A204.1 (cell line): ENCODE results near the gene CPNE5.

Experiments
- FAIRE-seq: peaks from 2 replicates; lab custom pipeline; 2012; peaks lifted over from hg19 to GRCh38; lab: Jason Lieb, UNC

Gene CPNE5

DNA sequence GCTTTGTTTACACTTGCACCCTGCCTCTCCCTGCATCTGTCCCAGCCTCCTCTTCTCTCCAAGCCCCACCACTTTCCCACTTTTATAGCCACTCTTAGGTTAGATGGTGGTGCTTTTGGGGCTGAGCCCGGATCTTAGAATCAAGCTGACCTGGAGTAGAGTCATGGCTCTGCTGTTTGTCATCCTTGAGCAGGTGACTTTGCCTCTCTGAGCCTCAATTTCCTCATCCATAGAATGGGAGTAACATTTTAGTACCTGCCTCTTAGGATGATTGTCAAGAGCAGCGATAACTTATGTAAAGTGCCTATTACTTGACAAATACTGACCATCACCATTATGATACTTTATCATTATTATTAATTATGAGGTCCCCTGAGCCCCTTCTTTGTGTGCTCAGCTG is 48.2 kb downstream of the CPNE5 start:
- no peak for FAIRE-seq

DNA sequence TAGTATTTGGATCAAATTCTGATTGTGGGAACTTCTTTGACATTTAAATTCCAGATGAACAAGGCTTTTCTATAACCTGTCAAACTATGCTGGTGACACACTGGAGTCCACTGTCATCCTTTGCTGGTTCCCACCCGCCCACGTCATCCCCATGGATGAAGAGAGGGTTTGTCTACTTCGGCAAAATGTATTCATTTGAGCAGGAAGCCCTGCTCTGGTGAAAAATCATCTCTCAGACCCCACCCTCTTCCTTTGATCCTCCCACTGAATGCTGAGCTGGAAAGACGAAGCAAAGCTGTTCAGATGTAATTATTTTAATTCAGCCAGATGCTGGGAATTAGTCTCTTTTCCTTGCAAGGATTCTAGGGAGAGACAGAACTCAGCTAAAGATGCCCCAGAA is 50.5 kb downstream of the CPNE5 start:
- no peak for FAIRE-seq

DNA sequence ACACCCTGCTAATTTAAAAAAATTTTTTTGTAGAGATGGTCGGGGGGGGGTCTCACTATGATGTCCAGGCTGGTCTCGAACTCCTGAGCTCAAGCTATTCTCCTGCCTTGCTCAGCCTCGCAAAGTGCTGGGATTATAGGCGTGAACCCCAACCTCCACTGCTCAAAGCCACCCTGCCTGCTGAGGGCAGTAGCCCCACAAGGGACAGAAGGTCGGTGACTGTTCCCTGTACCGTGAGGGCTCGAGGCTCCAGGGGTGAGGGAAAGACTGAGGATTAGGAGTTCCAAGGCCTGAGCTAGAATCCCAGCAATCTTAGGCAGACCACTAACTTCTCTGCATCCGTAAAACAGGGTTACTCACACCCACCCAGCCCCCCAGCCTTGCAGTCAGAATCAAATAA is 51.1 kb downstream of the CPNE5 start:
- FAIRE-seq = no peak

DNA sequence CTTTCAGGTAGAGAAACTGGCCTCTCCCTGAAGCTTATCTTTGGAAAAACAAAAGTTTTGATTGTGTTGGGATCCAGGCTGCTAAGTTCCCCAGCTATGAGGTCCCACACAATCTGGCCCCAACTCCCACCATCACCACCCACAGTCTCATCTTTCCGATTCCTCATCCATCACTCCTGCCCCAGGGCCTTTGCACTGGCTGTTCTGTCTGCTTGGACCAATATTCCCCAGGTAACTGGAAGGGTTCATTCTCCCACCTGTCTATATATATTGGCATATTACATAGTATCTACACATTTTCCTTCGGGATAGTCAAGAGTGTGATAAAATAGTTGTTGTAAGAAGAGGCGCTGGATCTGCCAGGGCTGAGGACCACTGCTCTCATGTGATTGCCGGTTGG is 52.0 kb downstream of the CPNE5 start:
- FAIRE-seq = no peak

DNA sequence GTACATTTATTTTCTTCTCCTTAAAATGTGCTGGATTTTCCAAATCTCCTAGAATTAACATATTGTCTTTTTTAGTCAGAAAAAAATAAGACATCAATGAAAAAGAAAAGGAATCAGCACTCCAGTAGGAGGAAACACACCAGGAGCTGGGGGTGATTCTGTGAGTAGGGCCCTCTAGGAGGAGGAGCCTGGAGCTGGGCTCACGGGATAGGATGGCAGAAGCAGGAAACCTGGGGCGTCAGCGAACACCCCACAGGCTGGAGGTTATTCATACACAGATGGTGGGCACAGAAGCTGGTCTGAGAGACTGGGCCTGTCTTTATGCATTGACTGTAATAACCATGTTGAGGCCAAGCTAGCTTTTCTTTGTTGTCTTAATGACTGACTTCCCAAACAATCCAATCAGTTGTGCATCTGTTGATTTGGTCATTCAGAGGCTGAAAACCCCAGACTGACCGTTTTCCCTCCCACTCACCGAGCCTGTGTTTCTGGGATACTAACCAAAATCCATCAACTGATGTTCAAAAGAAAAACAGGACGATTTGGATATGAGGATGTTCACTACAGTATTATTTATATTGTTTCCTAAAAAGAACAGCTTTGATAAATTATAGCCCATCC is 53.1 kb downstream of the CPNE5 start:
- FAIRE-seq = no peak

DNA sequence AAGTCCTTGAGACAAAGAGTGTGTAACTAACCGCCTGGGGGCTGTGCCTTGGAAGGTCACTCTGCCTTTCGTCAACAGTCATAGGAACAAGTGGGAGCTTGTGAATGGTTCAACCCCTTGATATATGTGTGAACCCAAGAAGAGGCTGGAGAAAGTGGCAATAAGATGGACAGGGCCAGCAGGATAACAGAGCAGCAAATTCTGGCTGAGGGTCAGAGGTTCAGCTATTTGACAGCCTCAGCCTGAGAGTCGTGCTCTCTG is 54.9 kb downstream of the CPNE5 start:
- no peak for FAIRE-seq

DNA sequence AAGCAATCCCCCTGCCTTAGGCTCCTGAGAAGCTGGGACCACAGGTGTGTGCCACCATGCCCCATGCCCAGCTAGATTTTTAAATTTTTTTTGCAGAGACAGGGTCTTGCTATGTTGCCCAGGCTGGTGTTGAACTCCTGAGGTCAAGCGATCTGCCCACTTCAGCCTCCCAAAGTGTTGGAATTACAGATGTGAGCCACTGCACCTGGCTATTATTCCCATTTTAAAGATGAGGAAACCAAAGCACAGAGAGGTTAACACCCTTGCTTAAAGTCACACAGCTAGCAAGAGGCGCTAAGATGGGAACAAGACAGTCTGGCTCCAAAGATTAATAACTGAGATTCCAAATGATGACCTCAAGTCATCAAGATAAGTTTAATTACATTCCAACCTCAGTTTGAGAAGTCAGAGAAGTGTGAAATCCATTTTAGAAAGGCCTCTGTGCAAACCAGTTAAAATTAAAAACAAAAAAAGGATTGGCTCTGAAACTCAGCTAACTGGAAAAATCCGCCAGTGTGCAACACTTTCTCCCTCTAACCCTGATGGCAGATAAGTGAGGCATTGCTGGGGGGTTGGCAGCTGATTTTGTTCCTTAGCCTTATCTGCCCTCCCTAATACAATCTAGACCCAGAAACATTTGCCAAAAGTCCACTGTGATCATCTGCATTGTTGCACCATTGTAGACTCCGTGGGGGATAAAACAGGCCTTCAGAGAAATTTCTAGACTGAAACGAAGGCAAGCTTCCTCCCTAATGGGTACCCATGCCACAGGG is 55.5 kb downstream of the CPNE5 start:
- FAIRE-seq = no peak

DNA sequence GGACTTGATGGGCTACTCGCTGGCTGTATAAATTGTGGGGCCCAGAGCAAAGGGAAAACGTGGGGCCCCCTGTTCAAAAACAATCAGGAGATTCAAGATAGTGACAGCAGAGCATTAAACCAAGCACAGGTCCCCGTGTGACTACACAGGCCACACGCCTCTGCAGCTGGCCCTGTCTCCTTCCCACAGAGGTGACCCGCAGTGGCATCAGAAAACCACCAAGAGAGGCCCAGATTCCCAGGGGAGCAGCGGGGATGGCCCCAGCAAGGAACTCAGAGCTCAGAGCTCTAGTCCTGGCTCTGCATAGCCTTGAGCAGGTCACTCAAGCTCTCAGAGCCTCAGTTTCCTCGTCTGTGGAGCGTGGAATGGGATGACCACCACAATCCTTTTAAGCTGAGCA is 57.6 kb downstream of the CPNE5 start:
- FAIRE-seq = no peak

DNA sequence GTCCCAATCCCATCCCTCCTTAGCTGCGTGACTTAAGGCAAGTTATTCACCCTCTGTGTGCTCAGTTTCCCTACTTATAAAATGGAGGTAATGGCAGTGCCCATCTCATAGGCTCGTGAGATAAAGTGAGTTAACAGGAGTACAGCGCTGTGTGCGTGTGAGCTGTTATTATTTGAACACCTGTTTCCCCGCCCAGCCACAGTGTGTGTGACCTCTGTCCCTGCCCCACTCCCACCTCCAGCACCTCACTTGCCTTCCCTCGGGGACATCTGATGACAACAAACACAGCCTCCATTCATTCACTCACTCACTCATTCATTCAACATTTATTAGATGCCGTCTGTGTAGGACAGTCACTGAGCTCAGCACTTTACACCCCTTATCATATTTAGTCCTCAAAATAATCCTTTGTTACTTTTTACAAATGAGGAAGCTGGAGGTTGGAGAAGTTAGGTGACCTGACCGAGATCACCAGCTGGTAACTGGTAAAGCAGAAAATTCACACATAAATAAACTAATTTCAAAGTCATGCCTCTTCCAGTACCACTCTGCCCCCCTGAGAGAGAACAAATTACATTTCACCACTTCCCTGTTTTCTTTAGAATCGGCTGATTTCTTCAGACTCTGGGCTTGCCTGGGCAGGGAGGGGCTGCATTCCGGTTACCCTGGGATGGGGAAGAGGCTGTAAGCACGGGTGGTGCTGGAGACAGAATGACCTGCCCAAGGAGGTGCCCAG is 58.6 kb downstream of the CPNE5 start:
- no peak for FAIRE-seq

DNA sequence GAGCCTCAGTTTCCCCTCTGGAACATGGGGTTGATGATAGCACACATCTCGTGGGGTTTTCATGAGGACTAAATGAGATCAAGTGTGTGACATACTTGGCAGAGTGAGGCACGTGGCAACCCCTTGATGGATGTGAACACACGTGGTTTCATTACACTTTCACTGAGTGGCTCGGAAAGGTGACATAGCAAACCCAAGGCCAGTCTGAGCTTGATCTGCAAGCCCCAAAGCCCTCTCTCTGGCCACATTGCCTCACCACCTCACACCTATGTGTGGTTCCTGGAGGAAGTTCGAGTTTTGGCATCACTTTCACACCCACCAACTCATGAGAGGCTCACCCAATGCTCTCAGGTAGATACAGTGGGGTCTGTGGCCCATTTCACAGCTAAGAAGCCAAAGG is 60.0 kb downstream of the CPNE5 start:
- FAIRE-seq = no peak

DNA sequence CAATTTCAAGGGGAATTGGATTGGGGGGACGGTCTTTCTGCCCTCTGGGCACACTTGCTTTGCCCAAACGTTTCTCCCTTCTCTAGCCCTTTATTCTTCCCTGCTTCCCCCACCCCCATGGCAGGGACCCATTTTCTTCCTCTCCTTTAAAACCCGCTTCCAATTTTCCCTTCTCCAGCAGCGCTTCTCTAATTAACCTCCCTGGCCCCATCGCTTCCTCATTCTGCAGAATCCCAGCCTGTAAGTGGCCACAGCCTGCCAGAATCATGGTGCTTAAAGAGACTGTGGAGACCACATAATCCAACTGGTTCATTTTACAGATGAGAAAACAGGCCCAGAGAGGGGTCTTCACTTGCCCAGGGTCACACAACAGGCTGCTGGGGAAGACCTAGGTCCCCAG is 61.4 kb downstream of the CPNE5 start:
- FAIRE-seq = no peak

DNA sequence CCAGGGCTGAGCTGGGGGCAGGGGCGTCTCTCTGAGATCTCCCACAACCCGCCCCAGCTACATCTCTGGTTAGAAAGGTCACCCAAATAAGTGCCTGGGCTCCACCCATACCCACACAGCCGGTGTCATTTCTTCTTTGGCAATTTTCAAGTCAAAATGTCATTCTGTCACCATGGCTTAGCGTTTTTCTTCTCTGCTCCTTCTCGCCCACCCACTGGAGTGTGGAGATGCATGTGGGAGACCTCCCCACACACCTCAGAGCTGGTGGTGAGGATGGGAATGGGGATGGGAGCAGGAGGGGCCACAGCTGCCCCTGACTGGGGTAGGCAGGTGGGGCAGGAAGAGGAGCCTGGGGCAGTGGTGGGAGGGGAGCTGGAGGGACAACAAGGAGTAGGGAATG is 63.1 kb downstream of the CPNE5 start:
- no peak for FAIRE-seq

DNA sequence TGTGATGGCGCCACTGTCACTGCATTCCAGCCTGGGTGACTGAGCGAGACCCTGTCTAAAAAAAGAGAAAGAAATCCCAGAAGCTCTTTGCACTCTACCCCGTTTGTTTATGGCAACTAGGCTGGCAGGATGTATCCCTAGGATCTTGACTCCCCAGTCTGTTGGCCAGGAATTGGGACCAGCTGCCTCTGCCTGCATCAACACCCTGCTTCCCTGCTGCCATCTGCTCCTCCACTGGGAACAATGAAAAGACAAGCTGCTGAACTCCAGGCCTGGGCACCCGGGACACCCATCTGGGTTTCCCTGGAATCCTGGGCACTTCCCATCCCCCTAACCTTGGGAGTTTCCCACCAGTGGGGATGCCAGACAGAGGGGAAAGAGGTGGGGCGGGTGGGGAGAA is 64.9 kb downstream of the CPNE5 start:
- FAIRE-seq = no peak

DNA sequence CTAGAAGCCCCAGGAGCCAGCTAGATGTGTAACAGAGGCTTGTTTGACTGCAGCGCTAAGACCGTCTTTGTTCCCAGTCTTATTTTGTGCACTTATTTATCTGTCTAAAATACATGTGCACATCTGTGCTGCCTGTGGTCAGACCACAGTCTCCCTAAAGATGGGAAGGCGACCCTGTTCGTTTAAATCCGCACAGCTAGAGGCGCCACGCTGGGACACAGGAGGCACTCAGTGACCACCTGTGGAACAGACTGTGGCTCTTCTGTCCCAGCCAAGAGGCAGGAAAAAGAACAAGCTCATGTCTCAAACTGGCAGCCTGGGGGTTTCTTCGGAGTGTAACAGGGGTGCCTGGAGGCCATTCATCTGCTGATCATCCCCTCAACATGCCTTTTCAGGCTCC is 66.8 kb downstream of the CPNE5 start:
- FAIRE-seq = no peak

DNA sequence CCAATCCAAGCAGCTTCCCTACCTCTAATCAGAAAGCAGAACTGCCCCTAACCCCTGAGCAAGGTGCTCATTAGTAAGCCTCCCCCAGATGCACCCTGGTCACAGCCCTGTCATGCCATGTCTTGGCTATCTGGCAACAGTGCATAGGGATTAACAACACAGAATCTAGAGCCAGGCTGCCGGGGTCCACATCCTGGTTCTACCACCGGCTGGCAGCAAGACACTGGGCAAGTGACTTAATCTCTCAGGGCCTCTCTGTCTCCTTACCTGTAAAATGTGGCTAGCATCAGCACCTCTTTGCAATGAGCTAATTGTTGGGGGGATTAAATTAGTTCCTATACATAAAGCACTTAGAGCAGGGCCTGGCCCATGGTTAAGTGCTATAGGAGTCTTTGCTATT is 68.1 kb downstream of the CPNE5 start:
- FAIRE-seq = no peak

DNA sequence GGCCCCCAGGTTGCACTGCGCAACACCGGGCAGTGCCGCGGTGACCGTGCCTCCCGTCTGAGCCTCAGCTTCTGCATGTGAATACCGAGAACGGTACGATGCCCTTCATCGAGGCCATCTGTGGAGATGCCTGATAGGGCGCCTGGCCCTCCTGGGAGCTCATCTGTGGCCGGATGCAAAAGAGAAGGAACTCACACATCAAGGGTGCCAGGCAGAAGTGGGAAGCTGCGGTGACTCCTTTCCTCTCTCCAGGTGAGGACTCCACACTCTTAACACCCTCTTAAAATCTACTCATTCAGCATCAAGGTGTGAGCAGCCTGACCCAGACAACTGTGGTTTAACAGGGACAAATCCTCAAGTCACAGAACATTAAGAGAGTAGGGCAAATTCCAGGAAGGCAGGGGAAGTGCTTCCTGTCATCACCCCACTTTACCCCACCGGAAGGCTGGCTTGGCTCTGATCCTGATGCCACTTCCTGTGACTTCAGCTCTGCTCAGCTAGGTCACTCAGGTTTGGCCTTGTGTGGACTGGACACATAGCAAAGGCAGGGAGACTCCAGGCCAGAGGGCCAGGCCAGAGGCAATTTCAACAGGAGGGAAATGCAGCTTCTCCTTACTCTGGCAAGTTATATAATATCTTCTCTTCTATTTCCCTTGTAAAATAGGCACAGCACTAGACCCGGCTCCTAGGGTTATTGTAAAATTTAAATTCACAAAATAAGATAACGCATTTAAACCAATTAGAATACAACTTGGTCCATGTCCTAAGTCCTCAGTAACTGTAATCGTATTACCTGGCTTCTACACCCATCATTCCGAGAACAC is 69.4 kb downstream of the CPNE5 start:
- no peak for FAIRE-seq

DNA sequence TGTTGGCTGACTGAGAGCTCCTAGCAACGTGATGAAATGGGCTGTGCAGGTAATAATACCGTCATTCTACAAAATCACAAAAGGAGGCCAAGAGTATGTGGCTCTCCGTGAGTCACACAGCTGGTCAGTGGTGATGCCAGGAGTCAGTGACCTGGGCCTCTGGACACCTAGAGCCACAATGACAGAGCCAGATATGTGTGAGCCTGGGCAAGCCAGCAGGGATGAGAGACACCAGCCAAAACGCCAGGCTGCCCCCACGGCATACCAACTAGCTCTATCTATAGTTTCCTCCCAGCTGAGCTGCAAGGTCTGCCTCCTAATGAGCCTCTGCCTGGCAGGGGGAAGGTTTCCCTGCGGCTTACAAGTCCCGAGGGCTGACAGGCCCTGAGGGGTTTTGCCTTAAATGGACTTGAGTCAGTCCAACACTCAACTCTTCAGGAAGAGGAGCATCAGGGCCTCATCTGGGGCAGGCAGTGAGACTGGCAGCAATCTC is 70.0 kb downstream of the CPNE5 start:
- FAIRE-seq = no peak

DNA sequence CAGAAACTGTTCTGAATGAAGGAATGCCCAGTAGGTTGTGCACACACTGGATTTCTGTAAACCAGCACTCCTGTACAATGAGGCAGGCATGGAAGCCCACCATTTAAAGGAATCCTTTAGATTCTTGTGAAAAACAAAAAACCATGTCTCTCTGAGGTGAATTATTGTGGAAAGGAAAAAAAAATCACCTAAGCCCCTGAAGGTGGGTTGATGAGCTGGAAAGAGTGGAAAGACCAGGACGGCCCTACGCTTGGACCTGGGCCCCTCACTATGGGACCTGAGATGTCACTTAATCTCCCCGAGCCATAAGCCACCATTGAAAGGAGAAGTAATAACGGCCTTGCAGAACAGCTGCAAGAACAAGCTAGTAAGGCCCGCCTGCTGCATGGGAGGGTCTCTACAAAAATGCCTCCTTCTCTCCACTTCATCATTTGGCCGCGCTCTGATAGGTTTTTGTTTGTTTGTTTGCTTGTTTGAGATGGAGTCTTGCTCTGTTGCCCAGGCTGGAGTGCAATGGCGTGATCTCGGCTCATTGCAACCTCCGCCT is 72.8 kb downstream of the CPNE5 start:
- FAIRE-seq = no peak

DNA sequence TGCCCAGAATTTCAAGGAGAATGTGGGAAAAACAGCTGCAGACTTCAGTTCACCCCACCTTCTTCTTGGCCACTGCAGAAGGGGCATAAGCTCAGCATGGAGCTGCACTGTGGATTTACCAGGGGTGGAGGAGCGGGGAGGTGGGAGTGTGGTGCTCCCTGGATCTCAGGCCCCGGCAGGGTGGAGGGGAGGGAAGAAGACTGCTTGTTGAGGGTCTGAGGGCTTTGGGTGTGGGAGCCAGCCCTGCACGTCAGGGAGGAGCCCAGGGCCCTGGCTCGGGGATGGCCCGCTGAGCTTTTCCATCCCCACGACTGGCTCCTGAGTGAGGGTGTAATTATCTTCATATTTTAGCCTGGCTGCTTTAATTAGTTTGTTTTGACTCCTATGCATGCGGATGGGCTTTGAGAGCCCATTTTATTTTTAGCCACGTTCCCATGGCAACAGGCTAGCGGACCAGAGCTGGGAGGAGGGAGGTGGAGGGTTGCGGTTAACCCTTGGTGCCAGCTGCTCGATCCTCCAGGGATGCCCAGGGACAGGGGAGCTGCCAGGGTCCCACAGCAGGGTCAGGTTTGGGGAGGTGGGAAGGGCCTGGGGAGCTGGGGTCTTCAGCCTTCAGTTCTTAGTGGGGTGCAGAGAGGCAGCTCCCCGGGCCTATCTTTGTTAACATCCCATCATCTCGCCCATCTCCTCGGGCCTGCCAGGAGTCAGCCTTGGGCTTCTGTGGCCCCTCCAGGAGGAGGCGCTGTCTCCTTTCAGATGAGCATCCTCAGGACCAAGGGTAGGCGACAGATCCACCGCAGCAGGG is 73.4 kb downstream of the CPNE5 start:
- FAIRE-seq = no peak

DNA sequence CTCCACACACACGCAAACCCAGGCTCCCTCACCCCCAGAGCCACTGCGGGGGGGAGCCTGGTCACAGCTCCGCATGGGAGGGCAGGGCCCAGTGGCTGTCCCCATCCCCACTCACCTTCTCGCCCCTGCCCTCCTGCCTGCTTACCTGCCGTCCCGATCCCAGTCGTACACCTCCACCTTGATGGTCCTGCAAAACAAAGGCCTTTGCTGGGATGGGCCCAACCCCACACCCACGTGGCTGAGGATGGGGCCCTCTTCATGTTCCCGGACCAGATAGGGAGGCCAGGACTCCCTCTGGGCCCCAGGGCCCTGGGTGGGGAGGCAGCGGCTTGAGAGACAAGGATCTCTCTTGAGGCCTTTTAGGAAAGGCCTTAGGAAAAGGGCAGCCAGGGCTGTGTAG is 74.1 kb downstream of the CPNE5 start:
- FAIRE-seq = no peak

DNA sequence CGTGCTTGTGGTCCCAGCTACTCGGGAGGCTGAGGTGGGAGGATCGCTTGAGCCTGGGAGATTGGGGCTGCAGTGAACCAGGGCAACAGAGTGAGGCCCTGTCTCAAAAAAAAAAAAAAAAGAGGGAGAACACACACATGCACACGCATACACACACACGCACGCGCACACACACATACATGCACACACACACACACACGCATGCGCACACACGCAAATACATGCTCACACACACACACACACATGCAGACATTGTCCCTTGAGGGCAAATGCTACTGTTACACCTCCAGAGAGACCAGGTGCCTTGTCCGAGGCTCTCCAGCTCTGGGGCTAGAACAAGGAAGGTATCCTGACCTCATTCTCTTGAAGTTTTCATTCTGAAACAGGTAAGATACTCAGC is 77.1 kb downstream of the CPNE5 start:
- no peak for FAIRE-seq
